ENCODE results near the gene PALS1.
"Not testable (repeated sequence)": the region's sequence is repeated elsewhere in the genome, so short reads cannot be mapped to it uniquely, and the experiment has no call there.

Gene PALS1

GRCh38 chr14:67260965-67261364 is 19.7 kb downstream of the PALS1 start:
- no peak for DNase-seq (ENCODE audit: low spot score)

- no peak for DNase-seq (ENCODE audit: low spot score)
Measured at GRCh38 chr14:67263499-67264149, 22.4 kb downstream of the PALS1 start.

- no peak for DNase-seq (ENCODE audit: low spot score)
Measured at GRCh38 chr14:67265131-67265530, 23.9 kb downstream of the PALS1 start.

GRCh38 chr14:67267576-67268328 is 26.5 kb downstream of the PALS1 start:
- no peak for DNase-seq (ENCODE audit: low spot score)

DNA sequence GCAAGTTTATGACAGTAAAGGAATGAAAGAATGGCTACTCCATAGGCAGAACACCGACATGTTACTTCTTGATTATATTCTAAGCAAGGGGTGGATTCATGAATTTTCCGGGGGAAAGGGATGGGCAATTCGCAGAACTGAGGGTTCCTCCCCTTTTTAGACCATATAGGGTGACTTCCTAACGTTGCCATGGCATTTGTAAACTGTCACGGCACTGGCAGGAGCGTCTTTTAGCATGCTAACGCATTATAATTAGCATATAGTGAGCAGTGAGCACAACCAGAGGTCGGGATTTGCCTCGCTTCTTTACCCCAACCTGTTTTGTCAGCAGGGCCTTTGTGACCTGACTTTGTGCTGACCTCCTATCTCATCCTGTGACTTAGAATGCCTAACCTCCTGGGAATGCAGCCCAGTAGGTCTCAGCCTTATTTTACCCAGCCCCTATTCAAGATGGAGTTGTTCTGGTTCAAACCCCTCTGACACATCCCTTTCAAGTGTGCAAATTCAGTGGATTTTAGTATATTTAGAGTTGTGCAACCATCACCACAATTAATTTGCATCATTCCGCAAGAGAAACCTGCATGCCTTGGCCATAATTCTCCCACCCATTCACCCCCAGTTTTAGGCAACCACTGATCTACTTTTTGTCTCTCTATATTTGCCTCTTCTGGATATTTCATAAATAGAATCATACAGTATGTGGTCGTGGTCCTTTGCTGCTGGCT is 27.4 kb downstream of the PALS1 start:
- DNase-seq (ENCODE audit: low spot score) = no peak

GRCh38 chr14:67269298-67270060 is 28.2 kb downstream of the PALS1 start:
- no peak for DNase-seq (ENCODE audit: low spot score)

GRCh38 chr14:67270145-67270753 is 29.0 kb downstream of the PALS1 start:
- DNase-seq (ENCODE audit: low spot score) = no peak

GRCh38 chr14:67270933-67271332 is 29.7 kb downstream of the PALS1 start:
- DNase-seq (ENCODE audit: low spot score) = no peak

GRCh38 chr14:67273281-67273680 is 32.0 kb downstream of the PALS1 start:
- not testable (repeated sequence) for DNase-seq (ENCODE audit: low spot score)

- peak; percentile 58 for DNase-seq (ENCODE audit: low spot score)
Measured at GRCh38 chr14:67276131-67276530, 34.9 kb downstream of the PALS1 start.

DNA sequence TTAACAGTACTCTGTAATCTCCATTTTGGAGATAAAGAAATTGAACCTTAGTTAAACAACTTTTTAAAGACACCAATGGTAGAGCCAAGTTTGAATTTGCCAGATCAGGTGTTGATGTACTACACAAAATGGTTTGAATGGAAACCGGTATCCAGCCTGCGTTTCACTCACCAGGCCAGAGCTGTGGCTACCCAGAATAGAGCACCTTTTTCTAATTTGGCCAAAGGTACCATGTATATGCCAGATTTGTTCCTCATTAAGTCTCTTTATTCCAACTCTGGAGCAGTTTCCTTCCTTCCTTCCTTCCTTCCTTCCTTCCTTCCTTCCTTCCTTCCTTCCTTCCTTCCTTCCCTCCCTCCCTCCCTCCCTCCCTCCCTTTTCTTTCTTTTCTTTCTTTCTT is 39.3 kb downstream of the PALS1 start:
- DNase-seq (ENCODE audit: low spot score) = no peak

DNA sequence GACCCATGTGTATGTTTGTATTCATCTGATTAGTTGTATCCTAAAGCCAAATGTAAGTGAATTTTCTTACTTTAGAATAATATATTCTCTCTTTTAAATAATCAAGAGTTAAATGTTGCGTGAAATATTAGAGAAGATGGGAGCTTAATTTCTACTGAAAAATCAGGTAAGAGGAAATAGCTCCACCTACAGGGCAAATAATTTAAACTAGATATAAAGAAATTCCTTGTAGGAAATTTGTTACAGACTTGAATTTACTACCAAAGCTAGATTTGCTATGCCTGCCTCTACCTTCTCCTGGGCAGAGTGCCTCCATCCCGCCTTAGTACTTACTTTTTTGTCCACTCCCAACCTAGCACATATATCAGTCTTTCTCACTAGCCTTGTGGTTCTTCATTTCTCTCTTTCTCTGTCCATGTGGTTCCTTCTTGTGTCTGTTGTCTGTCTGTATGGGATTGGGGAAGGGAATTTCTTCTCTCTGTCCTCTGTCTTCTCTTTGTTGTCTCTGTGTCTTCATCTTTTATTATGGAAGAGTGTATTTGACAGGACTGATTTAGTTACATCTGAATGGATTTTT is 44.7 kb downstream of the PALS1 start:
- peak; percentile 47 for DNase-seq (ENCODE audit: low spot score)
